ENCODE measurements around the gene FAM81A.

Gene FAM81A

GRCh38 chr15:59444081-59444835 is 6.3 kb downstream of the FAM81A start:
- H3K36me3 ChIP-seq (ENCODE audit: low read depth): no peaks in the 10 kb centered on the region
- H3K9me3 ChIP-seq (ENCODE audit: severe bottlenecking): no peaks in the 10 kb centered on the region
- DNase-seq (ENCODE audit: low spot score) (no peak), ATAC-seq (ENCODE audit: low read depth) (no peak)
- no peak for TF ChIP-seq CTCF (IDR thresholded peaks at IDR 0.05; ENCODE audit: poor library complexity, severe bottlenecking)
- no peak overlapping the region for H3K4me3 ChIP-seq (ENCODE audit: severe bottlenecking)
- no peaks in the 10 kb centered on the region for H3K27me3 ChIP-seq (ENCODE audit: insufficient read depth, poor library complexity, severe bottlenecking)
- no peaks in the 10 kb centered on the region for H3K4me1 ChIP-seq (ENCODE audit: insufficient read depth, poor library complexity, severe bottlenecking)
- H3K27ac ChIP-seq (ENCODE audit: poor library complexity, severe bottlenecking): no peak overlapping the region

GRCh38 chr15:59444980-59445545 is 7.1 kb downstream of the FAM81A start:
- TF ChIP-seq CTCF (IDR thresholded peaks at IDR 0.05; ENCODE audit: poor library complexity, severe bottlenecking): no peak
- Histone ChIP-seq H3K27me3 (ENCODE audit: insufficient read depth, poor library complexity, severe bottlenecking) (no peaks in the 10 kb centered on the region), H3K4me3 (ENCODE audit: severe bottlenecking) (no peak overlapping the region), H3K36me3 (ENCODE audit: low read depth) (no peaks in the 10 kb centered on the region), H3K4me1 (ENCODE audit: insufficient read depth, poor library complexity, severe bottlenecking) (no peaks in the 10 kb centered on the region), H3K27ac (ENCODE audit: poor library complexity, severe bottlenecking) (no peak overlapping the region), H3K9me3 (ENCODE audit: severe bottlenecking) (no peaks in the 10 kb centered on the region)
- ATAC-seq (ENCODE audit: low read depth) (no peak), DNase-seq (ENCODE audit: low spot score) (no peak)

- H3K36me3 ChIP-seq (ENCODE audit: low read depth): no peaks in the 10 kb centered on the region
- H3K4me3 ChIP-seq (ENCODE audit: severe bottlenecking): no peak overlapping the region
- no peaks in the 10 kb centered on the region for H3K27me3 ChIP-seq (ENCODE audit: insufficient read depth, poor library complexity, severe bottlenecking)
- no peaks in the 10 kb centered on the region for H3K4me1 ChIP-seq (ENCODE audit: insufficient read depth, poor library complexity, severe bottlenecking)
- no peak for DNase-seq (ENCODE audit: low spot score)
- H3K9me3 ChIP-seq (ENCODE audit: severe bottlenecking): no peaks in the 10 kb centered on the region
- no peak for TF ChIP-seq CTCF (IDR thresholded peaks at IDR 0.05; ENCODE audit: poor library complexity, severe bottlenecking)
- no peak for ATAC-seq (ENCODE audit: low read depth)
- H3K27ac ChIP-seq (ENCODE audit: poor library complexity, severe bottlenecking): no peak overlapping the region
Measured at GRCh38 chr15:59446232-59446957, 8.4 kb downstream of the FAM81A start.

- ATAC-seq (ENCODE audit: low read depth): no peak; the same call in 2 of the 3 replicates
- H3K27ac ChIP-seq (ENCODE audit: poor library complexity, severe bottlenecking): no peak overlapping the region
- no peaks in the 10 kb centered on the region for H3K36me3 ChIP-seq (ENCODE audit: low read depth)
- no peaks in the 10 kb centered on the region for H3K4me1 ChIP-seq (ENCODE audit: insufficient read depth, poor library complexity, severe bottlenecking)
- H3K9me3 ChIP-seq (ENCODE audit: severe bottlenecking): no peaks in the 10 kb centered on the region
- TF ChIP-seq CTCF (IDR thresholded peaks at IDR 0.05; ENCODE audit: poor library complexity, severe bottlenecking): no peak
- no peak for DNase-seq (ENCODE audit: low spot score)
- H3K4me3 ChIP-seq (ENCODE audit: severe bottlenecking): no peak overlapping the region
- no peaks in the 10 kb centered on the region for H3K27me3 ChIP-seq (ENCODE audit: insufficient read depth, poor library complexity, severe bottlenecking)
Measured at GRCh38 chr15:59447367-59447766, 9.4 kb downstream of the FAM81A start.
